ENCODE data around the gene MYO3A.

DNA sequence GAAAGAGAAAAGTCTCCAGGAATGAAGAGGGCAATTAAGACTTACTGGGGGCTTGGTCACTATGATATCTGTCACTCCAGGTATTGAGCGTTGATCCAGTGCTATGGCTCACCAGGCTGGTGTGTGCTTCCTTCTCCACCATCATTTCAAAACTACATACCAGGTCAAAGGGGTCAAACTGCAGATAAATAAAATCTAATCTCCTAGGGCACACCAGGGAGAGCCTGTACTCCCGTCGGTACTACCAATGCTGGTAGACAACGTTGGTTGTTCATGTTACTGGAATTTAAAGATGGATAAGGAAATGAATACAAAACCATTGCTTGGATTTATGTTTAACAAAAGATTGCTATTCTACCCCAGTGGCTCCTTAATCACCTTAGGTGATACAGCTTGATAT, 118.3 kb downstream of the MYO3A start:
- TF ChIP-seq, protein P1, sequence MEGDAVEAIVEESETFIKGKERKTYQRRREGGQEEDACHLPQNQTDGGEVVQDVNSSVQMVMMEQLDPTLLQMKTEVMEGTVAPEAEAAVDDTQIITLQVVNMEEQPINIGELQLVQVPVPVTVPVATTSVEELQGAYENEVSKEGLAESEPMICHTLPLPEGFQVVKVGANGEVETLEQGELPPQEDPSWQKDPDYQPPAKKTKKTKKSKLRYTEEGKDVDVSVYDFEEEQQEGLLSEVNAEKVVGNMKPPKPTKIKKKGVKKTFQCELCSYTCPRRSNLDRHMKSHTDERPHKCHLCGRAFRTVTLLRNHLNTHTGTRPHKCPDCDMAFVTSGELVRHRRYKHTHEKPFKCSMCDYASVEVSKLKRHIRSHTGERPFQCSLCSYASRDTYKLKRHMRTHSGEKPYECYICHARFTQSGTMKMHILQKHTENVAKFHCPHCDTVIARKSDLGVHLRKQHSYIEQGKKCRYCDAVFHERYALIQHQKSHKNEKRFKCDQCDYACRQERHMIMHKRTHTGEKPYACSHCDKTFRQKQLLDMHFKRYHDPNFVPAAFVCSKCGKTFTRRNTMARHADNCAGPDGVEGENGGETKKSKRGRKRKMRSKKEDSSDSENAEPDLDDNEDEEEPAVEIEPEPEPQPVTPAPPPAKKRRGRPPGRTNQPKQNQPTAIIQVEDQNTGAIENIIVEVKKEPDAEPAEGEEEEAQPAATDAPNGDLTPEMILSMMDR (IDR thresholded peaks at IDR 0.05), result no peak
- no peak for TF ChIP-seq POLR2A (IDR thresholded peaks at IDR 0.05)
